MCF 10A (cell line): ENCODE results near the gene TMEM151B. TPM values are rescaled to one million over a fixed set of nuclear protein-coding genes. Genes with fewer than 3 reads are reported as not detected.

Source experiments
- BruUV-seq: library from RNA; stranded (reverse); fragments of 400-500 nt; replicated peaks from 2 replicates; lab custom pipeline; 2021; lab: Mats Ljungman, UMichigan
- CTCF ChIA-PET: fragments of 300-600 bp; sonication (Branson Sonifier 250); formaldehyde crosslinking; extraction: SDS; loops from one replicate; lab custom pipeline; 2021; ENCODE audit warnings: antibody characterized with exemption, inconsistent platforms; lab: Yijun Ruan, JAX
- POLR2A ChIA-PET: fragments of 300-600, 350-650 bp; sonication (Branson Sonifier 250); formaldehyde crosslinking; extraction: SDS; loops from one replicate; lab custom pipeline; 2020; ENCODE audit warnings: antibody characterized with exemption, inconsistent platforms; lab: Yijun Ruan, JAX
- DNase-seq: peaks from one replicate; pipeline ENCODE4 v3.0.0-alpha.2; 2018; ENCODE audit not compliant: unreplicated experiment
- H3K27ac Mint-ChIP-seq: one replicate; pipeline ENCODE4 v1.8.0; 2022; ENCODE audit warnings: mild to moderate bottlenecking, low read depth, mixed read lengths; ENCODE audit not compliant: unreplicated experiment
- H3K27me3 Mint-ChIP-seq: one replicate; pipeline ENCODE4 v1.8.0; 2022; ENCODE audit warnings: mixed read lengths; ENCODE audit not compliant: insufficient read depth, unreplicated experiment
- H3K36me3 Mint-ChIP-seq: one replicate; pipeline ENCODE4 v1.8.0; 2022; ENCODE audit warnings: mild to moderate bottlenecking, moderate library complexity, mixed read lengths; ENCODE audit not compliant: insufficient read depth, unreplicated experiment
- H3K4me1 Mint-ChIP-seq: one replicate; pipeline ENCODE4 v1.8.0; 2022; ENCODE audit warnings: mixed read lengths; ENCODE audit not compliant: insufficient read depth, unreplicated experiment
- H3K4me3 Mint-ChIP-seq: one replicate; pipeline ENCODE4 v1.8.0; 2022; ENCODE audit warnings: mild to moderate bottlenecking, moderate library complexity, mixed read lengths; ENCODE audit not compliant: unreplicated experiment
- H3K9me3 Mint-ChIP-seq: one replicate; pipeline ENCODE4 v1.8.0; 2022; ENCODE audit warnings: mixed read lengths; ENCODE audit not compliant: unreplicated experiment
- CTCF ChIP-seq: fragments of 200-600 bp; IDR thresholded peaks from one replicate; pipeline ENCODE4 v1.8.0; 2022; ENCODE audit warnings: antibody characterized with exemption, mild to moderate bottlenecking; ENCODE audit not compliant: unreplicated experiment
- intact Hi-C: fragments of 100-400 bp; cut with micrococcal nuclease; formaldehyde crosslinking; loops from 2 replicates; pipeline ENCODE4 v1.14.1; 2022
- total RNA-seq: library from RNA; stranded (reverse); gene quantifications from 2 replicates; pipeline ENCODE4 v1.2.3, GENCODE V29; 2022

TMEM151B gene
- total RNA-seq, 1 experiment from 2014 or later, result not detected

- no peak for DNase-seq
- no peak for TF ChIP-seq CTCF
- H3K4me3 Mint-ChIP-seq, result peak overlapping the region; percentile 84
- no peaks in the 10 kb centered on the region for H3K27me3 Mint-ChIP-seq
- ChIA-PET CTCF (interaction anchor here (0.6 to 4.5 kb wide), 32 partner anchors 8 to 585 kb away, joined by 3 to 33 read pairs (median 4); partner anchors contain the start of genes AARS2, HSP90AB1 and SLC29A1), POLR2A (interaction anchor here (0.7 to 3.0 kb wide), 20 partner anchors 9 to 620 kb away, joined by 3 to 121 read pairs (median 4); partner anchors contain the start of genes AARS2, HSP90AB1, MAD2L1BP and NFKBIE)
- H3K9me3 Mint-ChIP-seq, result no peaks in the 10 kb centered on the region
- H3K4me1 Mint-ChIP-seq, result peaks cover 56% of the 10 kb centered on the region
- no TSS peak for BruUV-seq
- H3K27ac Mint-ChIP-seq, result peak overlapping the region; percentile 59
- H3K36me3 Mint-ChIP-seq, result peaks cover 64% of the 10 kb centered on the region
- intact Hi-C loops, result loop anchor here (1.0 kb wide), 1 partner anchor 10 kb away; no protein-coding TSS in a partner anchor
Measured at GRCh38 chr6:44255871-44256774, 14.1 kb upstream of the TMEM151B start.

- H3K27me3 Mint-ChIP-seq, result no peaks in the 10 kb centered on the region
- no peaks in the 10 kb centered on the region for H3K9me3 Mint-ChIP-seq
- intact Hi-C loops, result loop anchor here (1.0 kb wide), 2 partner anchors 10 to 35 kb away; no protein-coding TSS in a partner anchor
- peak overlapping the region; percentile 84 for H3K4me3 Mint-ChIP-seq
- POLR2A ChIA-PET, result interaction anchor here (0.5 to 3.0 kb wide), 20 partner anchors 9 to 1511 kb away, joined by 3 to 121 read pairs (median 4); partner anchors contain the start of genes AARS2, HSP90AB1, MAD2L1BP and NFKBIE
- H3K27ac Mint-ChIP-seq, result peak overlapping the region; percentile 57
- peaks cover 54% of the 10 kb centered on the region for H3K4me1 Mint-ChIP-seq
- DNase-seq, result no peak
- H3K36me3 Mint-ChIP-seq, result peaks cover 58% of the 10 kb centered on the region
- TF ChIP-seq CTCF, result no peak
- CTCF ChIA-PET, result interaction anchor here (0.6 to 4.5 kb wide), 33 partner anchors 9 to 484 kb away, joined by 3 to 33 read pairs (median 4); partner anchors contain the start of genes AARS2, HSP90AB1 and SLC29A1
- BruUV-seq, result no TSS peak
Measured at GRCh38 chr6:44256775-44257024, 13.6 kb upstream of the TMEM151B start.

GRCh38 chr6:44257025-44257752 lies 13.1 kb upstream of the TMEM151B start, which contains the start of gene SLC35B2:
SLC35B2 (minus strand) TSS chr6:44257528; CDS start chr6:44257410, 118 bp downstream.
- no peaks in the 10 kb centered on the region for H3K27me3 Mint-ChIP-seq
- BruUV-seq, result no TSS peak
- peak within 1 kb of the TSS; percentile 57 for H3K27ac Mint-ChIP-seq
- peaks cover 50% of the 10 kb centered on the region for H3K4me1 Mint-ChIP-seq
- peak; percentile 47 for DNase-seq
- peaks cover 53% of the 10 kb centered on the region for H3K36me3 Mint-ChIP-seq
- CTCF ChIA-PET, result interaction anchor here (0.6 to 4.5 kb wide), 31 partner anchors 9 to 480 kb away, joined by 3 to 33 read pairs (median 4); partner anchors contain the start of genes AARS2, HSP90AB1 and SLC29A1
- POLR2A ChIA-PET, result interaction anchor here (0.5 to 3.0 kb wide), 19 partner anchors 8 to 1511 kb away, joined by 3 to 121 read pairs (median 4); partner anchors contain the start of genes AARS2, HSP90AB1, MAD2L1BP and NFKBIE
- no peaks in the 10 kb centered on the region for H3K9me3 Mint-ChIP-seq
- intact Hi-C loops, result loop anchor here (1.0 kb wide), 1 partner anchor 36 kb away; no protein-coding TSS in a partner anchor
- peak within 1 kb of the TSS; percentile 84 for H3K4me3 Mint-ChIP-seq
- TF ChIP-seq CTCF, result peak; percentile 78
